Chondrocyte (in vitro differentiated cells): ENCODE results near the gene DPEP2NB. TPM values are rescaled to one million over a fixed set of nuclear protein-coding genes. Genes with fewer than 3 reads are reported as not detected.
"Not testable (repeated sequence)": the region's sequence is repeated elsewhere in the genome, so short reads cannot be mapped to it uniquely, and the experiment has no call there.

Source experiments
- DNase-seq: peaks from one replicate; pipeline ENCODE4 v3.0.0; 2021; ENCODE audit warnings: mixed read lengths, low spot score
- H3K27ac Mint-ChIP-seq: one replicate; pipeline ENCODE4 v1.8.0; 2021; ENCODE audit warnings: mild to moderate bottlenecking, moderate library complexity, mixed read lengths; ENCODE audit not compliant: unreplicated experiment
- H3K27me3 Mint-ChIP-seq: 2 replicates; pipeline ENCODE4 v1.8.0; 2021; ENCODE audit warnings: low read depth, mixed read lengths
- H3K36me3 Mint-ChIP-seq: 2 replicates; pipeline ENCODE4 v1.8.0; 2021; ENCODE audit warnings: low read depth, mixed read lengths
- H3K4me1 Mint-ChIP-seq: 2 replicates; pipeline ENCODE4 v1.8.0; 2021; ENCODE audit warnings: low read depth, mild to moderate bottlenecking, mixed read lengths
- H3K4me3 Mint-ChIP-seq: one replicate; pipeline ENCODE4 v1.8.0; 2021; ENCODE audit warnings: mild to moderate bottlenecking, moderate library complexity, mixed read lengths; ENCODE audit not compliant: unreplicated experiment
- H3K9me3 Mint-ChIP-seq: 2 replicates; pipeline ENCODE4 v1.8.0; 2021; ENCODE audit warnings: low read depth, mixed read lengths
- CTCF ChIP-seq: fragments of 200-600 bp; sonication (generic); IDR thresholded peaks from 2 replicates; pipeline ENCODE4 v1.5.0; 2021; ENCODE audit warnings: antibody characterized with exemption, mild to moderate bottlenecking, moderate library complexity
- total RNA-seq: library from RNA; stranded (reverse); gene quantifications from 3 replicates; pipeline ENCODE4 v1.2.1, GENCODE V29; 2021

Gene DPEP2NB
- total RNA-seq, 1 donor from 2014 or later, result not detected

GRCh38 chr16:68013440-68013839 is 2.3 kb downstream of the DPEP2NB start:
- Mint-ChIP-seq H3K27ac (no peak overlapping the region), H3K36me3 (no peaks in the 10 kb centered on the region), H3K9me3 (no peaks in the 10 kb centered on the region), H3K4me3 (no peak overlapping the region), H3K4me1 (no peaks in the 10 kb centered on the region), H3K27me3 (peaks cover 5% of the 10 kb centered on the region)
- TF ChIP-seq CTCF, result no peak
- DNase-seq, result no peak

GRCh38 chr16:68009872-68010271 is 5.8 kb downstream of the DPEP2NB start:
- not testable (repeated sequence) for H3K9me3 Mint-ChIP-seq, H3K27ac Mint-ChIP-seq, DNase-seq, H3K4me3 Mint-ChIP-seq, H3K36me3 Mint-ChIP-seq, H3K4me1 Mint-ChIP-seq, H3K27me3 Mint-ChIP-seq

GRCh38 chr16:68009157-68009735 is 6.5 kb downstream of the DPEP2NB start:
- H3K4me3 Mint-ChIP-seq, result no peak overlapping the region
- no peak overlapping the region for H3K27ac Mint-ChIP-seq
- DNase-seq, result no peak
- H3K36me3 Mint-ChIP-seq, result no peaks in the 10 kb centered on the region
- no peaks in the 10 kb centered on the region for H3K9me3 Mint-ChIP-seq
- TF ChIP-seq CTCF, result no peak
- no peaks in the 10 kb centered on the region for H3K4me1 Mint-ChIP-seq
- peaks cover 3% of the 10 kb centered on the region for H3K27me3 Mint-ChIP-seq

- Mint-ChIP-seq H3K9me3 (no peaks in the 10 kb centered on the region), H3K27ac (no peak overlapping the region), H3K27me3 (peaks cover 3% of the 10 kb centered on the region), H3K4me3 (no peak overlapping the region), H3K36me3 (no peaks in the 10 kb centered on the region), H3K4me1 (no peaks in the 10 kb centered on the region)
- DNase-seq, result no peak
- TF ChIP-seq CTCF, result no peak
These were observed 9.9 kb downstream of the DPEP2NB start for GRCh38 chr16:68005786-68006286.

- H3K27ac Mint-ChIP-seq, result no peak overlapping the region
- H3K4me1 Mint-ChIP-seq, result no peaks in the 10 kb centered on the region
- no peak for TF ChIP-seq CTCF
- DNase-seq, result no peak
- peaks cover 4% of the 10 kb centered on the region for H3K27me3 Mint-ChIP-seq
- no peaks in the 10 kb centered on the region for H3K36me3 Mint-ChIP-seq
- no peaks in the 10 kb centered on the region for H3K9me3 Mint-ChIP-seq
- H3K4me3 Mint-ChIP-seq, result no peak overlapping the region
These were observed 10.5 kb downstream of the DPEP2NB start for GRCh38 chr16:68005211-68005610.

- Mint-ChIP-seq H3K4me1 (no peaks in the 10 kb centered on the region), H3K27me3 (peaks cover 1% of the 10 kb centered on the region), H3K36me3 (no peaks in the 10 kb centered on the region), H3K4me3 (no peak overlapping the region), H3K9me3 (no peaks in the 10 kb centered on the region), H3K27ac (no peak overlapping the region)
- no peak for DNase-seq
- TF ChIP-seq CTCF, result no peak
These were observed 12.7 kb downstream of the DPEP2NB start for GRCh38 chr16:68003031-68003430.
